H9 (cell line): Measurements from ENCODE around the gene ADAMTS18. TPM values are rescaled to one million over a fixed set of nuclear protein-coding genes. Genes with fewer than 3 reads are reported as not detected.

ENCODE experiments used
- DNase-seq: peaks from one replicate; pipeline ENCODE4 v3.0.0-alpha.2; 2017
- H2AFZ ChIP-seq: one replicate; pipeline ENCODE4 v1.6.1; 2013; ENCODE audit warnings: mild to moderate bottlenecking, low read length, control low read depth, moderate library complexity
- H2AK5ac ChIP-seq: 2 replicates; pipeline ENCODE4 v1.6.1; 2013; ENCODE audit warnings: low read length, control low read depth, mixed read lengths; ENCODE audit not compliant: insufficient read length
- H2BK120ac ChIP-seq: one replicate; pipeline ENCODE4 v1.6.1; 2013; ENCODE audit warnings: low read depth, mild to moderate bottlenecking, low read length, control low read depth, inconsistent platforms; ENCODE audit not compliant: poor library complexity, severe bottlenecking
- H2BK12ac ChIP-seq: 2 replicates; pipeline ENCODE4 v1.6.1; 2013; ENCODE audit warnings: low read length, control low read depth, mixed read lengths, low read depth; ENCODE audit not compliant: insufficient read length
- H2BK15ac ChIP-seq: 2 replicates; pipeline ENCODE4 v1.6.1; 2013; ENCODE audit warnings: low read depth, low read length, control low read depth
- H2BK20ac ChIP-seq: one replicate; pipeline ENCODE4 v1.6.1; 2013; ENCODE audit warnings: low read depth, mild to moderate bottlenecking, low read length, control low read depth, inconsistent platforms; ENCODE audit not compliant: poor library complexity, severe bottlenecking
- H2BK5ac ChIP-seq: 2 replicates; pipeline ENCODE4 v1.6.1; 2013; ENCODE audit warnings: low read length, control low read depth, mixed read lengths; ENCODE audit not compliant: insufficient read length
- H3K14ac ChIP-seq: 2 replicates; pipeline ENCODE4 v1.6.1; 2013; ENCODE audit warnings: low read length, control low read depth; ENCODE audit not compliant: insufficient read depth
- H3K18ac ChIP-seq: 2 replicates; pipeline ENCODE4 v1.6.1; 2013; ENCODE audit warnings: low read depth, mild to moderate bottlenecking, mixed read lengths, low read length, control low read depth; ENCODE audit not compliant: insufficient read length
- H3K23ac ChIP-seq: 2 replicates; pipeline ENCODE4 v1.6.1; 2013; ENCODE audit warnings: low read length, control low read depth, mixed read lengths, low read depth; ENCODE audit not compliant: insufficient read length
- H3K23me2 ChIP-seq: 2 replicates; pipeline ENCODE4 v1.6.1; 2013; ENCODE audit warnings: low read depth, mild to moderate bottlenecking, mixed read lengths, low read length, control low read depth; ENCODE audit not compliant: insufficient read length, poor library complexity, severe bottlenecking
- H3K27ac ChIP-seq: 2 replicates; pipeline ENCODE4 v1.5.1; 2013; ENCODE audit warnings: low read length, control low read depth, mixed read lengths, low read depth; ENCODE audit not compliant: insufficient read length
- H3K27me3 ChIP-seq: 2 replicates; pipeline ENCODE4 v1.6.1; 2013; ENCODE audit warnings: low read length, control low read depth, inconsistent platforms; ENCODE audit not compliant: insufficient read depth
- H3K4ac ChIP-seq: 2 replicates; pipeline ENCODE4 v1.6.1; 2013; ENCODE audit warnings: low read depth, mild to moderate bottlenecking, control low read depth, inconsistent platforms, low read length, moderate library complexity
- H3K4me1 ChIP-seq: 2 replicates; pipeline ENCODE4 v1.6.1; 2013; ENCODE audit warnings: low read length, control low read depth, inconsistent platforms; ENCODE audit not compliant: insufficient read depth
- H3K4me2 ChIP-seq: 2 replicates; pipeline ENCODE4 v1.6.1; 2013; ENCODE audit warnings: low read length, control low read depth, mixed read lengths; ENCODE audit not compliant: insufficient read length, insufficient read depth
- H3K56ac ChIP-seq: 2 replicates; pipeline ENCODE4 v1.6.1; 2013; ENCODE audit warnings: low read depth, mild to moderate bottlenecking, mixed read lengths, low read length, control low read depth; ENCODE audit not compliant: insufficient read length
- H3K79me1 ChIP-seq: 2 replicates; pipeline ENCODE4 v1.6.1; 2013; ENCODE audit warnings: low read depth, mild to moderate bottlenecking, moderate library complexity, low read length, control low read depth, inconsistent platforms; ENCODE audit not compliant: insufficient read depth, poor library complexity, severe bottlenecking
- H3K79me2 ChIP-seq: 2 replicates; pipeline ENCODE4 v1.6.1; 2013; ENCODE audit warnings: low read length, control low read depth, inconsistent platforms; ENCODE audit not compliant: insufficient read depth
- H3K9ac ChIP-seq: 2 replicates; pipeline ENCODE4 v1.6.1; 2013; ENCODE audit warnings: low read length, control low read depth, mixed read lengths; ENCODE audit not compliant: insufficient read length; ENCODE audit errors: extremely low read depth
- H3K9me3 ChIP-seq: one replicate; pipeline ENCODE4 v1.6.1; 2013; ENCODE audit warnings: low read depth, low read length, inconsistent platforms; ENCODE audit not compliant: control insufficient read depth
- H3T11ph ChIP-seq: one replicate; pipeline ENCODE4 v1.6.1; 2013; ENCODE audit warnings: mild to moderate bottlenecking, low read length, control low read depth, inconsistent platforms
- H4K20me1 ChIP-seq: one replicate; pipeline ENCODE4 v1.6.1; 2013; ENCODE audit not compliant: control insufficient read depth, insufficient read length, insufficient read depth
- H4K5ac ChIP-seq: 2 replicates; pipeline ENCODE4 v1.6.1; 2013; ENCODE audit warnings: low read depth, mild to moderate bottlenecking, mixed read lengths, low read length, control low read depth; ENCODE audit not compliant: insufficient read length
- H4K8ac ChIP-seq: replicated peaks from 2 replicates; pipeline ENCODE4 v1.6.1; 2013; ENCODE audit warnings: low read length, control low read depth, mixed read lengths, low read depth; ENCODE audit not compliant: insufficient read length
- H4K91ac ChIP-seq: 2 replicates; pipeline ENCODE4 v1.6.1; 2013; ENCODE audit warnings: low read depth, mild to moderate bottlenecking, moderate library complexity, mixed read lengths, low read length, control low read depth; ENCODE audit not compliant: insufficient read length
- H3K27ac Mint-ChIP-seq, 3 experiments: 2 replicates in 2 of 3; 3 replicates in 1 of 3; pipeline ENCODE4 v1.8.0; 2020 to 2021; ENCODE audit warnings: mixed read lengths in 3 of 3, mild to moderate bottlenecking in 1 of 3, moderate library complexity in 1 of 3
- H3K27me3 Mint-ChIP-seq: 2 replicates; pipeline ENCODE4 v1.8.0; 2021; ENCODE audit warnings: low read depth, mild to moderate bottlenecking, moderate library complexity, mixed read lengths
- H3K36me3 Mint-ChIP-seq, 3 experiments: 2 replicates in 2 of 3; 3 replicates in 1 of 3; pipeline ENCODE4 v1.8.0; 2020 to 2021; ENCODE audit warnings: low read depth in 3 of 3, mixed read lengths in 3 of 3; ENCODE audit not compliant: insufficient read depth in 1 of 3
- H3K4me1 Mint-ChIP-seq, 2 experiments: 2 replicates each; pipeline ENCODE4 v1.8.0; 2020; ENCODE audit warnings: mixed read lengths in 2 of 2
- H3K4me3 Mint-ChIP-seq, 2 experiments: 2 replicates in 1 of 2; 3 replicates in 1 of 2; pipeline ENCODE4 v1.8.0; 2020 to 2021; ENCODE audit warnings: mild to moderate bottlenecking in 2 of 2, mixed read lengths in 2 of 2, moderate library complexity in 1 of 2
- H3K9me3 Mint-ChIP-seq, 2 experiments: 2 replicates in 1 of 2; 3 replicates in 1 of 2; pipeline ENCODE4 v1.8.0; 2020; ENCODE audit warnings: mild to moderate bottlenecking in 2 of 2, mixed read lengths in 2 of 2, moderate library complexity in 1 of 2
- WGBS: extraction: QIAGEN DNeasy Blood & Tissue Kit; methylation state at CpG from one replicate; pipeline ENCODE4 v1.1.7; 2013; ENCODE audit warnings: missing lambda C conversion rate, low lambda C conversion rate, mixed read lengths; ENCODE audit not compliant: insufficient read length; ENCODE audit errors: extremely low coverage; 5-methylcytosine and 5-hydroxymethylcytosine counted together
- total RNA-seq: library from RNA; stranded (reverse); gene quantifications from 2 replicates; pipeline ENCODE4 v1.2.1, GENCODE V29; 2021
- TF ChIP-seq, protein P1 (sequence below): fragments of 200-600 bp; sonication (generic); conservative IDR thresholded peaks from 3 replicates; pipeline ENCODE4 v1.8.0; 2021; ENCODE audit warnings: antibody characterized with exemption, mild to moderate bottlenecking

The ADAMTS18 gene
- total RNA-seq, 1 experiment from 2014 or later: 0.07 TPM

DNA sequence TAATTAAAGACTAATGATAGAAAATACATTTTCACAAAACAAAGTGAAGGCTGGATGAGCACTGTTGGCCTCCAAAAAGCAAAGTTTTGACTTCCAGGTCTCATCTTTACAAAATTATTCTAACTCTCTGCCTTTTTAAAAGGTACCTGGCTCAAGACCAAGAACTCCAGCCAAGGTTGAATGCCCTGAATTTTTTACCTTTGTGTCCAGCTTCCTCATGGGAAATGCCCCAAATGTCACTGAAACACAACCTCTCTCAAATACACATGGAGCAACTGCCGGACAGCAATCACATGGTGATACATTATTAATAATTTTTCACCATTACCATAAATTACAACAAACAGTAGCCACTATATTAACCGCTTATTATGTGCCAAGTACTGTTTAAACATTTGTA lies 32.2 kb downstream of the ADAMTS18 start:
- H3K56ac ChIP-seq: no peak overlapping the region
- no peak overlapping the region for H3K4ac ChIP-seq
- DNase-seq: no peak
- H2BK5ac ChIP-seq: no peak overlapping the region
- H3K18ac ChIP-seq: no peak overlapping the region
- no peak overlapping the region for H2AFZ ChIP-seq
- H2BK12ac ChIP-seq: no peak overlapping the region
- H3K4me1 Mint-ChIP-seq: peaks cover 13 to 22% of the 10 kb centered on the region in 2 experiments
- no peak overlapping the region for H4K8ac ChIP-seq
- WGBS: no CpG with 5 or more reads among the region's 2 CpGs
- H3K14ac ChIP-seq: no peak overlapping the region
- no peaks in the 10 kb centered on the region for H3K27me3 ChIP-seq
- H3K4me2 ChIP-seq: no peak overlapping the region
- H3T11ph ChIP-seq: no peak overlapping the region
- H2BK15ac ChIP-seq: no peak overlapping the region
- H2BK120ac ChIP-seq: no peak overlapping the region
- peaks cover 0 to 4% (median 0%) of the 10 kb centered on the region in 3 experiments; a peak in 1 of 7 replicates for H3K36me3 Mint-ChIP-seq
- no peak overlapping the region for H4K91ac ChIP-seq
- no peak overlapping the region for H3K9ac ChIP-seq
- no peak overlapping the region for H3K27ac Mint-ChIP-seq
- H4K20me1 ChIP-seq: no peaks in the 10 kb centered on the region
- H3K9me3 Mint-ChIP-seq: peaks cover 3% of the 10 kb centered on the region in 2 experiments; a peak in 4 of 5 replicates
- H3K4me1 ChIP-seq: peaks cover 2% of the 10 kb centered on the region; the same call in 1 of the 2 replicates
- H3K79me1 ChIP-seq: no peaks in the 10 kb centered on the region
- H3K9me3 ChIP-seq: no peaks in the 10 kb centered on the region
- H3K4me3 Mint-ChIP-seq: no peak overlapping the region
- H3K23me2 ChIP-seq: no peaks in the 10 kb centered on the region
- no peaks in the 10 kb centered on the region for H3K79me2 ChIP-seq
- H3K27me3 Mint-ChIP-seq: peaks cover 2% of the 10 kb centered on the region
- no peak overlapping the region for H2AK5ac ChIP-seq
- H3K23ac ChIP-seq: no peak overlapping the region
- TF ChIP-seq, protein P1, sequence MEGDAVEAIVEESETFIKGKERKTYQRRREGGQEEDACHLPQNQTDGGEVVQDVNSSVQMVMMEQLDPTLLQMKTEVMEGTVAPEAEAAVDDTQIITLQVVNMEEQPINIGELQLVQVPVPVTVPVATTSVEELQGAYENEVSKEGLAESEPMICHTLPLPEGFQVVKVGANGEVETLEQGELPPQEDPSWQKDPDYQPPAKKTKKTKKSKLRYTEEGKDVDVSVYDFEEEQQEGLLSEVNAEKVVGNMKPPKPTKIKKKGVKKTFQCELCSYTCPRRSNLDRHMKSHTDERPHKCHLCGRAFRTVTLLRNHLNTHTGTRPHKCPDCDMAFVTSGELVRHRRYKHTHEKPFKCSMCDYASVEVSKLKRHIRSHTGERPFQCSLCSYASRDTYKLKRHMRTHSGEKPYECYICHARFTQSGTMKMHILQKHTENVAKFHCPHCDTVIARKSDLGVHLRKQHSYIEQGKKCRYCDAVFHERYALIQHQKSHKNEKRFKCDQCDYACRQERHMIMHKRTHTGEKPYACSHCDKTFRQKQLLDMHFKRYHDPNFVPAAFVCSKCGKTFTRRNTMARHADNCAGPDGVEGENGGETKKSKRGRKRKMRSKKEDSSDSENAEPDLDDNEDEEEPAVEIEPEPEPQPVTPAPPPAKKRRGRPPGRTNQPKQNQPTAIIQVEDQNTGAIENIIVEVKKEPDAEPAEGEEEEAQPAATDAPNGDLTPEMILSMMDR: no peak
- no peak overlapping the region for H2BK20ac ChIP-seq
- H4K5ac ChIP-seq: no peak overlapping the region
- H3K27ac ChIP-seq: no peak overlapping the region
